Measurements from ENCODE around the gene FOXL2NB.

- TF ChIP-seq CTCF (IDR thresholded peaks at IDR 0.05), result no peak
- no peak for TF ChIP-seq POLR2A (IDR thresholded peaks at IDR 0.05)
Observed at GRCh38 chr3:138985932-138986331, 38.9 kb downstream of the FOXL2NB start.

Data from uterus (tissue), 2 donors.